ENCODE results near the gene DPYSL4. TPM values are rescaled to one million over a fixed set of nuclear protein-coding genes. Genes with fewer than 3 reads are reported as not detected.

The DPYSL4 gene
- 21.9 and 22.4 TPM in 2 replicates for total RNA-seq (2014; rRNA removed)
- polyA plus RNA-seq (2012): 27.5 TPM

- no peak for DNase-seq (ENCODE audit: low read depth)
Measured at GRCh38 chr10:132186488-132187429, at the start of gene DPYSL4. DPYSL4 (plus strand) TSS chr10:132186948; CDS start chr10:132187064, 116 bp downstream.

- no peak for DNase-seq (ENCODE audit: low read depth)
Measured at GRCh38 chr10:132137111-132138072, 49.4 kb upstream of the DPYSL4 start.

GRCh38 chr10:132138133-132138532 lies 48.6 kb upstream of the DPYSL4 start:
- no peak for DNase-seq (ENCODE audit: low read depth)

- DNase-seq (ENCODE audit: low read depth): no peak
Measured at GRCh38 chr10:132138596-132138995, 48.2 kb upstream of the DPYSL4 start.

- DNase-seq (ENCODE audit: low read depth): no peak
Measured at GRCh38 chr10:132139526-132139925, 47.2 kb upstream of the DPYSL4 start.

- DNase-seq (ENCODE audit: low read depth): no peak
Measured at GRCh38 chr10:132140167-132140925, 46.4 kb upstream of the DPYSL4 start.

GRCh38 chr10:132141076-132141475 lies 45.7 kb upstream of the DPYSL4 start:
- DNase-seq (ENCODE audit: low read depth): no peak

- DNase-seq (ENCODE audit: low read depth): no peak
Measured at GRCh38 chr10:132141526-132142395, 45.0 kb upstream of the DPYSL4 start.

- no peak for DNase-seq (ENCODE audit: low read depth)
Measured at GRCh38 chr10:132142396-132143161, 44.2 kb upstream of the DPYSL4 start.

GRCh38 chr10:132143162-132143561 lies 43.6 kb upstream of the DPYSL4 start:
- no peak for DNase-seq (ENCODE audit: low read depth)

- no peak for DNase-seq (ENCODE audit: low read depth)
Measured at GRCh38 chr10:132144086-132144485, 42.7 kb upstream of the DPYSL4 start.

- no peak for DNase-seq (ENCODE audit: low read depth)
Measured at GRCh38 chr10:132145002-132145401, 41.7 kb upstream of the DPYSL4 start.

GRCh38 chr10:132145521-132146185 lies 41.1 kb upstream of the DPYSL4 start:
- no peak for DNase-seq (ENCODE audit: low read depth)

GRCh38 chr10:132146271-132146671 lies 40.5 kb upstream of the DPYSL4 start:
- DNase-seq (ENCODE audit: low read depth): no peak

GRCh38 chr10:132146941-132147915 lies 39.5 kb upstream of the DPYSL4 start:
- no peak for DNase-seq (ENCODE audit: low read depth)

- DNase-seq (ENCODE audit: low read depth): no peak
Measured at GRCh38 chr10:132148261-132149251, 38.2 kb upstream of the DPYSL4 start.
